HG03354 (cell line): Measurements from ENCODE around the gene CALCOCO1.
A peak's percentile ranks its signal among the peaks of the same experiment; 100 is the strongest.
"Not testable (repeated sequence)": the region's sequence is repeated elsewhere in the genome, so short reads cannot be mapped to it uniquely, and the experiment has no call there.

ENCODE experiments used
- ATAC-seq: cut with Tn5 transposase; IDR thresholded peaks from one replicate; pipeline ENCODE4 v1.9.1; 2021; ENCODE audit warnings: mild to moderate bottlenecking; ENCODE audit not compliant: unreplicated experiment, poor library complexity, severe bottlenecking

CALCOCO1 gene

DNA sequence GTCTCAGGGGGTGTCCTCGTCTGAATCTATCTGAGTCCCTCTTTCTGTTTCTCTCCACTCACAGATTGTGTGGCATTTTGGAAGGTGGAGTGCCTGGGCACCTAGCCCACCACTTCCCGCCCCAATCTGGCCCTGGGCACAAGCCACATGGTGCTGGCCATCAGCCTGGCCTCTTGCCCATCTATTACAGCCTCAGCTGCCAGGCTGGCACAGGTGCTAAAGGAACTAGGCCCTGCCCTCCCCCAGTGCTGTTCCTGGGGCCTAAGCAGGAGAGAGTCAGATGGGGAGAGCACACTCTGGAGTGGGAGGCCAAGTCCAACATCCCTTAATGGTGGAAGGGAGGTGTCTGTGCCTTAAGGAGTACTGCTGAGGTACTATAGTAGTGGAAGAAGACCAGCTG, 8.3 kb upstream of the CALCOCO1 start:
- no peak for ATAC-seq

DNA sequence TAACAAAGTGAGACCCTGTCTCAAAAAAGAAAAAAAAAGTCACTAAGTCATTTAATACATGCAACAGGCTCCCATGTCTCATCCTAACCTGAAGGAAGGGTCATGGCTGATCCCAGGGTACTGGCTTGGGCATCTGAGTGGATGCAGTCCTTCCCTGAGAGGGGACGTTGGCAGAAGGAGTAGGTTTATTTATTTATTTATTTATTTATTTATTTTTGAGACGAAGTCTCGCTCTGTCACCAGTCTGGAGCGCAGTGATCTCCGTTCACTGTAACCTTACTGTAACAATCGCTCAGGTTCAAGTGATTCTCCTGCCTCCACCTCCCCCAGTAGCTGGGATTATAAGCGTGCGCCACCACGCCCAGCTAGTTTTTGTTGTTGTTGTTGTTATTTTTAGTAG, 7.2 kb upstream of the CALCOCO1 start:
- no peak for ATAC-seq

DNA sequence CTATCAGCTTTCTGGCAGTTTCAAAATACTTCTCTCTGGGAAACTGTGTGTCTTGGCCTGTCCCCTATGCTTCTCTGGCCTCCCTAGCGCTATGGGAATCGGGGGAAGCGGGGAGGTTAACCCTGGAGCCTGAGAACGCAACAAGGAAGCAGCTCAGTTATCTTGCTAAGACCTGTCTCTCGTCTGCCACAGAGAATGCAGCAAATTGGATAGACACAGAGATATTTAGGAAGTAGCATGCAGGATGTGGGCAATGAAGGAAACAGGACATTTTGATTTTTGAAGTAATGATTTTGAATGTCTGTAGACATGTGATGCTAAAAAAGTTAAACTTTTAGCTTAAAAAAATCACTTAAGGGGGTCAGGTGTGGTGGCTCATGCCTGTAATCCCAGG, 6.6 kb upstream of the CALCOCO1 start:
- no peak for ATAC-seq

DNA sequence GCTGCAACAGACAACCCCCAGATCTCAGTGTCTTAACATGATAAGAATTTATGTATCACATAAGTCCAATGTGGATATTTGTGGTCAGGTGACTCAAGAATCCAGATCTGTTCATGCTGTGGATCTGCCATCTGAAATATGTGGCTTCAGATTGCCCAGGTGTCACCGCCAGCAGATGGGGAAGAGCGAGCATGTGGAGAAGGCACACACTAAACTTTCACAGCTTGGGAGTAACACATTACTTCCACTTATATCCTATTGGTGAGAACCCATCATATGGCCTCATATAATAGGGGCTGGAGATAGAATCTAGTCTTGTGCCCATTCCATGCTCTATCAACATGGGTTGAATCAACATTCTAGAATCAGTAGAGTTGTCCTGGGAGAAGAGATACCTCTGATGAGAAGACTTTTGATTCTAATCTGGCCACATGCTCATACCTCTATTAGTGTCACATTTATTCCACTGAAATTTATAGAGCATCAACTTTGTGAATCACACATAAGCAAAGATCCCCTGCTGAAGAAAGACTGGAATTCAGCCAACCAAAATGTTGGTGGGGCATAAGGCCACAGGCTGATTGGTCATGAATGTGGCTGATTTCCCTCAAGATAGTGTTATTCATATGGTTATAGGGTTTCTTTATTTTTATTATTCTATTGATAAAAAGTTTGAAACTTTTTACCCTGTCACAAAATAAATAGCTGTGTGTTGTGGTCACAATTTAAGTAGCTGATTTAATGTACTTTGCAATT, 6.0 kb upstream of the CALCOCO1 start:
- ATAC-seq: no peak

DNA sequence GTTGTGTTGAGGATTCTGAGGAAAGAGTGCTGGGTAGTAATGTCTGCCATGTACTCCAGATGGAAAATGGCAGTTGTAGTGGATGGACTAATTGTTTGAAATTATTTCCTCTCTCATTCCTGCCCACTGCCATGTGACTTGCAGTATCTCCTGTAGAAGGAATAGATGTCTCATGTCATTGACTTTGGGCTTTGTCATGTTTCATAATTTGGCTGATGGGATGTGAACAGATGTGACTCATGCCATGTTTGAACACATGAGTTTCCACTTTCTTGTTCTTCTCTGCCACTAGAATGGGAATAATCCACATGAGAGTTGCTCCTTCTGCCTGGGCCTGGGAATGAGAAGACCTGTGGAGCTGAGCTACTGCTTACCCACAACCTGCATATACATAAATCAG, 2.4 kb upstream of the CALCOCO1 start:
- no peak for ATAC-seq

DNA sequence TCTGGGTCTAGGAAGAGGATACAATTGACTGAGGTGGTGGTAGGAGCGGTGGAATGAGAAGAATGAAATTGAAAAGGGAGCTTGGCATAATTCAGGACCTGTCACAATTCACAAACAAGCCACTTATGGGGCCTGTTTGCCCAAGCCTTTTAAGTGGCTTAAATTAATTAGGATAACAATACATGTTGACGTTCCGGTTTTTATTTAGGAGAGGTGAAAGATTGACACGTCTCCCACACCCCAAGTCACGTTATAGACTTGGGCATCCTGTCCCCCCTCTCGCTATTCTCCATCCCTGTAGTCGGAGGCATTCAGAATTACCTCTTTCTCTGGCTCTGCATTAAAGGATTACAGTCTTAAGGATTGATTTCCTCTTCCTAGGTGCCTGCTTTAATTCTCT, 954 bp upstream of the CALCOCO1 start:
- ATAC-seq: no peak

DNA sequence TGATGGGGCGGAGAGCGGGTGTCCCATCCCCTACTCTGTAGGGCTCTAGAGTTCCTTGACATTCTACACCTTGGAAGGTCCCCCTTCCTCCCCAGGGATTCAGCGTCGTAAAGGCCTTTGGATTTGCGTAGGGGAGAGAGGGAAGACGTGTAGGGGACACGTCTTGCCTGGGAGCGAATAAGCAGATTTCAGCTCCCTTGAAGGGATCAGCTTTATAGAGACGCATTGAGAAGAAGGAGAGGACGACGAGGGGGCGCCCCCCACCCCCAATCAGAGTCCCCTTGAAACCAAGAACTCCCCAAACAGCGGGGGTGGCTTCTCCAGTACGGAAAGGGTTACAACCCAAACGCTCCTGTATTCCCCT, 324 bp downstream of the CALCOCO1 start:
- peak; percentile 1 for ATAC-seq

DNA sequence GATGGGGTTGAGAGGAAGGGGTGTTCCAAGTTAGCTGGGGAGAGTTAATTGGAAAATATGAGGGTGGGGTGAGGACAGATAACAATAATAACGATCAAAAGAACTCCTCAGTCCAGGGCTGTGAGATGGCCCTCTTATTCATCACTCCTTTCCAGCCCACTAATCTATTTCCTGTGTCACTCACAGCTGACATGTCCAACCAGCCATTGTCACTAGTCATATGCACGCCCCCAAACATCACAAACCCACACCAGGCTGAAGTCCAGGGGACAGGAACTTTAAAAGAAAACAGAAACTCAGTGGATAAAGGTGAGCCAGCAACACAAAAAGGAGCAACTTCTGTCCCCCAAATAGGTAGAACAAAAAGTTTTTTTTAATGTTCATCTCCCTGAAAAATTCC, 911 bp downstream of the CALCOCO1 start:
- no peak for ATAC-seq

DNA sequence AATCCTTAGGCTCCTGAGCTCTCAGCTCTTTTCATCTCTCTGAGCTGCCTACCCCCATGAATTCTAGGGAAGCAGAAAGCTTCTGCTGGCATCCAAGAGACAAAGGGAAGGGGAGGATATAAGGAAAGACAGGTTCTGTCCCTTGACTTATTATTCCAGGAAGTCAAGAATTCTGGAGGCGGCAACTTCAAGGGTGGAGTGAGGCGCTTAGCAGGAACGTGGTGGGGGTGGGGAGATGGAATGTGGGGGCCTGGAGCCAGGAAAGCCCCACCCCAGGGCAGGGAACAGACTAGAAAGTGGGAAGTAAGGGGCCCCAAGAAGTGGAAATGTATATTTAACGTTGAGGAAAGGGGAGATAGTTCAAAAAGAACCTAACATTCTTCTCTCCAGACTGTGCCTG, 1.4 kb downstream of the CALCOCO1 start:
- ATAC-seq: no peak

DNA sequence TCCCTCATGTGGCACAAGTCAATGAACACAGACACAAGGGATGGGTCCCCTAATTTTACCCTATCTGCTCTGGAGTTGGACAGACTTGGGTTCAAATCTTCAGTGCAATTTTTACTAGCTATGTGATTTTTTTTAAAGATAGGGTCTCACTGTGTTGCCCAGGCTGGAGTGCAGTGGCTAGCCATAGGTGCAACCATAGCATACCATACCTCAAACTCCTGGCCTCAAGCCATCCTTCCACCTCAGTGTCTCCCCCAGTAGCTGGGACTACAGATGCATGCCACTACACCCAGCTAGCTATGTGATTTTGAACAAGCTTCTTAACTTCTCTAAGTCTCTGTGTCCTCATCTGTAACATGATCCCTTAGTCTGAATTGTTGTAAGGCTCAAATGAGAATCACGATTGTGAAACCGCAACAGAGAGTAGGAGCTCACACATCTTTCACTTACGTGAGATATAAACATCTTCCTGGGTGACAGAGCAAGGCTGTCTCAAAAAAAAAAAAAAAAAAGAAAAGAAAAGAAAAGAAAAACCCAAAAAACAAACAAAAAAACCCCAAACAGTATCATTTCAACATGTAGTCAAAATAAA, 4.7 kb downstream of the CALCOCO1 start:
- no peak for ATAC-seq

DNA sequence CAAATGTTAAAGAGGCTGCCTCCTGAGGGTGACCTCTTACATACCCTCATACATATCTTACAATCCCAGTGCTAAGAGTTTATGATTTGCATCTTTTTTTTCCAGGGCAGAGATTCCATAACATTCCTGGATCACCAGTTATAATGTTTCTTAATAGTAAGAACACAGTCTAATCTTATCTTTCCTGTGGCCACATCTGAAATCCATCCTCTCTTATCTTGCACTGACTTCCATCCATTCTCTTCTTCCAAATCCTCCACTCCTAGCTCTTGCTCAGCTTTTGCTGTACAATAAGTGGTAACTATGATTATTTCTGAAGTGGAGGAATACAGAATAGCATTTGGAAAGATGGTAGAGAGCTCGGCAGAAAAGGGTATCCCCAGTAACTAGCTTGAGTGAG, 6.3 kb downstream of the CALCOCO1 start:
- ATAC-seq: no peak

DNA sequence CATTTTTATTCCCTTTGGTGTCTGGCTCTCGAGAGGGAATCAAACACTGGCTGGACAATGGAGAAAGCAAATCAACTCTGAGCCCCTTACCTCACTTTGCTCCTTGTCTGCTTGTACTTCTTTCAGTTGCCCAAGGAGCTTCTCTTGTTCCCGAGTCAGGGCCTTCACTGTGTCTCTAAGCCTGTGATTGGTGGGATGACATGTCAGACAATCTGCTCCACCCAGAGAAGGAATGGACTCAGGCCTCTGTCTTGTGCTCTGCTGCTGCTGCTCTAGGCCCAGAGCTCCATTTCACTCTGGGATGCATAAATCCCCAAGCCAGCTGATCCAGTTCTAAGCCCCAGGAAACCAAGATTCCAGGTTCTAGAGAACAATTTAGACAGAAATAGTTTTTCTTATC, 7.6 kb downstream of the CALCOCO1 start:
- ATAC-seq: no peak

DNA sequence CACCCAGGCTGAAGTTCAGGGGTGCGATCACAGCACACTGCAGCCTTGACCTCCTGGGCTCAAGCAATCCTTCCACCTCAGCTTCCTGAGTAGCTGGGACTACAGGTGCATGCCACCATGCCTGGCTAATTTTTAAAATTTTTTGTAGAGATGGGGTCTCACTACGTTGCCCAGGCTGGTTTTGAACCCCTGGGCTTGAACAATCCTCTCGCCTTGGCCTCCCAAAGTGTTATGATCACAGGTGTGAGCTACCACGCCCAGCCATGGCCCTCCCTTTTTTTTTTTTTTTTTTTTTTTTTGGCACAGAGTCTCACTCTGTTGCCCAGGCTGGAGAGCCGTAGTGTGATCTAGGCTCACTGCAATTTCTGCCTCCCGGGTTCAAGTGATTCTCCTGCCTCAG, 8.7 kb downstream of the CALCOCO1 start:
- ATAC-seq: not testable (repeated sequence)

DNA sequence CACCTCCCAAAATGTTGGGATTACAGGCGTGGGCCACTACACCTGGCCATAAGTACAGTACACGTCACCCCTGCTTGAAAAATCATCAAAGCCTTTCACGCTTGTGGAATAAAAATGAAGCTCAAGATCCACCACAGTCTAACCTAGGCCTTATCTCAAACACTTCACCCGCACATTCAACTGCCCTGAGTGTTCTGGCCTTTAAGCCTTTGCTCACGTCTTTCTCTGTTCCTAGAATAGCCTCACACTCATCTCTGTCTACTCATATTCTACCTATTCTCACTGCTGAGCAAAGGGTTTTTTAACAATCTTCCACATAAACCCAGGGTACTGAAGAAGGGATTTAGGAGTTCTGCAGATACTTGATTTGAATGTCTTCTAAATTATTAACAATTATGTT, 9.9 kb downstream of the CALCOCO1 start:
- no peak for ATAC-seq

DNA sequence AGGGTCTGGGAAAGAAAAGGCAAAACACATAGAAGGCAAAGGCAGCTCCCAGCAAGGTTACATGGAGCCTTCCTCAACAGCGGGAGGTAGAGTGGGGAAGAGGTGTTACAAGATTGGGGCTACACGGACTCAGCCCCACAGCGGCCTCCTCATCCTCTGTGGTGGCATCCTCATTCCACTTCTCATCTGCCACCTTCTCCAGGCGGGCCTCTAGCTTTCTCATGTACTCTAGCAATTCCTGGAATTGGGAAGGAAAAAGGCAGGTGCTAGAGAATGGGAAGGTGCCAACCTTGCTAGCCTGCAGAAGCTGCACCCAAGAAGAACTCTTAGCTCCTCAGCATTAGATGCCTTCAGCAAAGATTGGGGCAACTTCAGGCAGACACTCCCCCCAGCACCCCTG, 13.2 kb downstream of the CALCOCO1 start:
- ATAC-seq: no peak

DNA sequence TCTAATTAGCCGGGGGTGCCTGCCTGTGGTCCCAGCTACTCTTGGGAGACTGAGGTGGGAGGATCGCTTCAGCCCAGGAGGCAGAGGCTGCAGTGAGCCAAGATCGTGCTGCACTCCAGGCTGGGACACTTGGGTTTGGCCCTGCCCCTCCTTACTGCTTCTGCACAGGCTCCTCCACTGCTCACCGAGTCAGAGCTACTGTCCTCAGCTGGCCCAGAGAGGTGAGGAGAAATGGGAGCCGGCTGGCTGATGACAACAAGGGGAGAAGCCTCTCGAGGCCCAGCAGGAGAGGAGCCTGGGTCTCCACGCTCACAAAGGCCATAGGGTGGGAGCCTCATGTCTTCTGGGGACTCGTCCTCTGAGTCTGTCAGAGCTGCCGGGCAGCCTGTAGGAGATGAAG, 13.7 kb downstream of the CALCOCO1 start:
- ATAC-seq: no peak

DNA sequence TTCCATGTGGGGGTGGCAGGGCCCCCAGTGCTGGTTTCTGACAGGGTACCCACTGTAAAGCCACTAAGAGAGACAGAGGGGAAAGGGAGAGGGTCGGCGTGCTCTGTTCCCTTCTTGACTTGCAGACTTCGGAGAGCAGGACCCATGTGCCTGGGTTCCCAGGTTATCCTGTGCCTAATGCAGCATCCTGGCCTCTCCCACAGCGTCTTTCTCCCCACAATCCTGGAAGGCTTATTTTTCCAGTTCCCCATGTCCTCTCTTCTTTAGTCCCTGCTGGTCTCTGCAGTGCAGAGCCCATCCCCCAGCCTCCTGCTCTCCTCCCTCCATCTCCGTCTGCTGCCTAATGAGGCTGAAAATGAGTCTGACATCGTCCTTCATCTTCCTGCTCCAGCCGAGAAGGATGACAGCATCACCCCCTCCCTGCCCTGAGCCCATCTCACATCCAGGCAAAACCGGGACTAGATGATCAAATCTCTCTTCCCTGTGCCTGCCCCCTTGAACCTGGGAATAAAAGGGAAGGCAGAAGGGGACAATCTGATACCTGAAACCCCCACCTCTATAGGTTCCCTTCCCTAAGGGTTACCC, 15.1 kb downstream of the CALCOCO1 start:
- ATAC-seq: no peak

DNA sequence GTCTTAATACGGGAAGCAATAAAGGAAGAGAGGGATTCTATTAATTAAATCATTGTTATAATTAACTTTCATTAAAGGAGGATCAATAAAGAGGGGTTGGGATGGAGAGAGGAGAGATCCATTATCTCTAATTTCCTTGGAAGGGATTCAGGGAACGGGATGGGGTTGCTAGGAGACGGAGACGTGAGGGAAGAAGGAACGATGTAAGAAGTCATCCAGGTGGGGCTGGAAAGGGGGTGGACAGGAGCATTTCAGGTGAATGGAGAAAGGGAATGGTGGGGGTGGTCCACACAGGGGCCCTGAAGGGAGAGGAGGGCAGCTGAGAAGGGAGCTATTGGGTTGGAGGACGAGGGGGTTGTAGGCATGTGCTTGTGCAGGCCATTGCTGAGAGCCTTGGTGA, 17.2 kb downstream of the CALCOCO1 start:
- ATAC-seq: no peak

DNA sequence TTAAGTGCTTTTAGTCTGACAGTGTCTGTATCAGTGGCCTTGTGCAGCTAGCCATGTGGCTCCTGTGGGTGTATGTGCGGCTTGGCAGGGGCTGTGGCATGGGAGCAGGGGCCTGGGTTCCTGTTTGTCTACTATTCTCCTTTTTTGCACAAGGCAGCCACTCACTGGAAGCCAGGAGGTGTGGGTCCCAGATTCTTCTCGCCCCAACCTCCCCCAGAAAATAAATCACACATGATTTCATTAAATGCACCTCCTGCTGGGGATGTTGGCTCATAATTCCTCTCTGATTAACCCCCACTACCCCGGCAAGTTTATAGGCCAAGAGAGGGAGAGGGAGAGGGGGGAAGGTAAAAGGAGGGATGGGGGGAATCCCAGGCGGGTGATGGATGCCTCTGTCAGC, 17.6 kb downstream of the CALCOCO1 start:
- ATAC-seq: no peak

DNA sequence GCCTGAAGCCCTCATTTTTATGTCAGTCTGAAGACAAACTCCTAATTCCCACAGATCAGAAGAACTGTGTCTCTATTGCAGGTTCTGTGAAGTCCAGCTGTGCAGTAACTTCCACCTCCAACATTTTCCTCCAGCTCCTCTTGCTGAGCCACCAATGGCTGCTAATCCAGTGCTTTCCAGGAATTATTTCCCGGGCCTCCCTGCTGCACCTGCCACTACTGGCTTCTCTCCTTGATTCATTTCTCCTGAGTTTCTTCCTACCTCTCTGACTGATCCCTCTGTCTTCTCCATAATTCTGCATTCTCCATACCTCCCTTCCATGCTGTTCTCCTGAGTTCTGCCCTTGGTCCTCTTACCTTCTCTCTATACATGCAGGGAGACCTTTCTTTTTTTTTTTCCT, 21.2 kb downstream of the CALCOCO1 start:
- no peak for ATAC-seq

DNA sequence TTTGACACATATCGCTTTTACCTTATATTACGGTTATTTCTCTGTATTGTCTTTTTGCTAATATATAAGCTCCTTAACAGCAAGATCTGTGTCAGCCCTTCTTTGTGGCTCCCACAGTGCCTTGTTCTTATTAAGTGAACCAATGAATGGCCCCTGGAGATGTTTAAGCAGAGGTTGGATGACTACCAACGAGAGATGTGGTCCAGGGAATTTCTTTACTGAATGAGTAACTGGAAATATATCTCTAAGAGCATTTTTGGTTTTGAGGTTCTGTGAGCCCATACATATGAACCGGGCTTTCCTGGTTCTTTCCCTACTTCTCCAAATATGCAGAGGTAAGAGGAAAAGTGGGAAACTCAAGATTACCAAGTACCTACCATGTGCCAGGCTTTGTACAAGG, 23.5 kb downstream of the CALCOCO1 start:
- ATAC-seq: no peak
